ENCODE data around the gene FLYWCH2. TPM values are rescaled to one million over a fixed set of nuclear protein-coding genes. Genes with fewer than 3 reads are reported as not detected.

FLYWCH2 gene
- total and polyA plus RNA-seq, 2 experiments from 2014 or later, result 30.9 to 45.0 TPM

DNA sequence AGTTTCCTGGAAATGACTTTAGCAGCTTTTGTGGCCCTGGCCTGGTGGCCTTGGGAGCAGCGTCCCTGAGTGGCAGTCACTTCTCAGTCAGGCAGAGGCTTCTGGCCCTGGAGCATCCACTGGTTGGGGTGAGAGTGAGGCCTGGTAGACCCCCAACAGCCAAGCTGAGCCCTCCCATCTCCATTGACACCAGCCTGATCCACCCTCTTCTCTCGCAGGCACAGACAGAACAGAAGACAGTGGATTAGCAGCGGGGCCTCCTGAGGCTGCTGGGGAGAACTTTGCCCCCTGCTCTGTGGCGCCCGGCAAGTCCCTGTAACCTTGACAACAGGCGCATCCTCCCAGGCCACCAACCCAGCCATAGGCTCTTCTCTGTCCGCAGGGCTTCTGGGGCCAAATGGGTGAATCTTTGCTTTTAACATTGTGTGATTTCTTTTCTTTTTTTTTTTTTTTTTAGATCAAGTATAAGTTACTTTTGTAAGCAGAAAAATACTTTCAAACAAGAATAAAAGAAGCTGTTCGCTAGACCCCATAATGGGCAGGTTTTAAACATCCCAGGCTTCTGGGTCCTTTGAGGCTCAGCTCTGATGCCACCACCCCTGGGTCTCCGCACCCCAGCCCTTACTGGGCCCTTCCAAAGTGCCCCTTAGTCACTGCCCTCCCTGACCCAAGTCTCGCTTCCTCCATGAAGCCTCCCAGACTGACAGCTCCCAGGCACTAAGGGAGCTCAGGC, 16.0 kb downstream of the FLYWCH2 start:
- H4K20me1 ChIP-seq (replicated peaks; ENCODE audit: insufficient read depth), result no peaks in the 10 kb centered on the region
- no peak for DNase-seq (ENCODE audit: low spot score)
- TF ChIP-seq, protein P1, sequence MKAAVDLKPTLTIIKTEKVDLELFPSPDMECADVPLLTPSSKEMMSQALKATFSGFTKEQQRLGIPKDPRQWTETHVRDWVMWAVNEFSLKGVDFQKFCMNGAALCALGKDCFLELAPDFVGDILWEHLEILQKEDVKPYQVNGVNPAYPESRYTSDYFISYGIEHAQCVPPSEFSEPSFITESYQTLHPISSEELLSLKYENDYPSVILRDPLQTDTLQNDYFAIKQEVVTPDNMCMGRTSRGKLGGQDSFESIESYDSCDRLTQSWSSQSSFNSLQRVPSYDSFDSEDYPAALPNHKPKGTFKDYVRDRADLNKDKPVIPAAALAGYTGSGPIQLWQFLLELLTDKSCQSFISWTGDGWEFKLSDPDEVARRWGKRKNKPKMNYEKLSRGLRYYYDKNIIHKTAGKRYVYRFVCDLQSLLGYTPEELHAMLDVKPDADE (IDR thresholded peaks at IDR 0.05), result no peak
- TF ChIP-seq, protein P2, sequence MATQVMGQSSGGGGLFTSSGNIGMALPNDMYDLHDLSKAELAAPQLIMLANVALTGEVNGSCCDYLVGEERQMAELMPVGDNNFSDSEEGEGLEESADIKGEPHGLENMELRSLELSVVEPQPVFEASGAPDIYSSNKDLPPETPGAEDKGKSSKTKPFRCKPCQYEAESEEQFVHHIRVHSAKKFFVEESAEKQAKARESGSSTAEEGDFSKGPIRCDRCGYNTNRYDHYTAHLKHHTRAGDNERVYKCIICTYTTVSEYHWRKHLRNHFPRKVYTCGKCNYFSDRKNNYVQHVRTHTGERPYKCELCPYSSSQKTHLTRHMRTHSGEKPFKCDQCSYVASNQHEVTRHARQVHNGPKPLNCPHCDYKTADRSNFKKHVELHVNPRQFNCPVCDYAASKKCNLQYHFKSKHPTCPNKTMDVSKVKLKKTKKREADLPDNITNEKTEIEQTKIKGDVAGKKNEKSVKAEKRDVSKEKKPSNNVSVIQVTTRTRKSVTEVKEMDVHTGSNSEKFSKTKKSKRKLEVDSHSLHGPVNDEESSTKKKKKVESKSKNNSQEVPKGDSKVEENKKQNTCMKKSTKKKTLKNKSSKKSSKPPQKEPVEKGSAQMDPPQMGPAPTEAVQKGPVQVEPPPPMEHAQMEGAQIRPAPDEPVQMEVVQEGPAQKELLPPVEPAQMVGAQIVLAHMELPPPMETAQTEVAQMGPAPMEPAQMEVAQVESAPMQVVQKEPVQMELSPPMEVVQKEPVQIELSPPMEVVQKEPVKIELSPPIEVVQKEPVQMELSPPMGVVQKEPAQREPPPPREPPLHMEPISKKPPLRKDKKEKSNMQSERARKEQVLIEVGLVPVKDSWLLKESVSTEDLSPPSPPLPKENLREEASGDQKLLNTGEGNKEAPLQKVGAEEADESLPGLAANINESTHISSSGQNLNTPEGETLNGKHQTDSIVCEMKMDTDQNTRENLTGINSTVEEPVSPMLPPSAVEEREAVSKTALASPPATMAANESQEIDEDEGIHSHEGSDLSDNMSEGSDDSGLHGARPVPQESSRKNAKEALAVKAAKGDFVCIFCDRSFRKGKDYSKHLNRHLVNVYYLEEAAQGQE (IDR thresholded peaks at IDR 0.05; ENCODE audit: unreplicated experiment), result no peak
- TF ChIP-seq, protein P3, sequence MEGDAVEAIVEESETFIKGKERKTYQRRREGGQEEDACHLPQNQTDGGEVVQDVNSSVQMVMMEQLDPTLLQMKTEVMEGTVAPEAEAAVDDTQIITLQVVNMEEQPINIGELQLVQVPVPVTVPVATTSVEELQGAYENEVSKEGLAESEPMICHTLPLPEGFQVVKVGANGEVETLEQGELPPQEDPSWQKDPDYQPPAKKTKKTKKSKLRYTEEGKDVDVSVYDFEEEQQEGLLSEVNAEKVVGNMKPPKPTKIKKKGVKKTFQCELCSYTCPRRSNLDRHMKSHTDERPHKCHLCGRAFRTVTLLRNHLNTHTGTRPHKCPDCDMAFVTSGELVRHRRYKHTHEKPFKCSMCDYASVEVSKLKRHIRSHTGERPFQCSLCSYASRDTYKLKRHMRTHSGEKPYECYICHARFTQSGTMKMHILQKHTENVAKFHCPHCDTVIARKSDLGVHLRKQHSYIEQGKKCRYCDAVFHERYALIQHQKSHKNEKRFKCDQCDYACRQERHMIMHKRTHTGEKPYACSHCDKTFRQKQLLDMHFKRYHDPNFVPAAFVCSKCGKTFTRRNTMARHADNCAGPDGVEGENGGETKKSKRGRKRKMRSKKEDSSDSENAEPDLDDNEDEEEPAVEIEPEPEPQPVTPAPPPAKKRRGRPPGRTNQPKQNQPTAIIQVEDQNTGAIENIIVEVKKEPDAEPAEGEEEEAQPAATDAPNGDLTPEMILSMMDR (conservative IDR thresholded peaks at IDR 0.05; ENCODE audit: low read depth in 2 of 2), result no peak
- TF ChIP-seq, protein P4, sequence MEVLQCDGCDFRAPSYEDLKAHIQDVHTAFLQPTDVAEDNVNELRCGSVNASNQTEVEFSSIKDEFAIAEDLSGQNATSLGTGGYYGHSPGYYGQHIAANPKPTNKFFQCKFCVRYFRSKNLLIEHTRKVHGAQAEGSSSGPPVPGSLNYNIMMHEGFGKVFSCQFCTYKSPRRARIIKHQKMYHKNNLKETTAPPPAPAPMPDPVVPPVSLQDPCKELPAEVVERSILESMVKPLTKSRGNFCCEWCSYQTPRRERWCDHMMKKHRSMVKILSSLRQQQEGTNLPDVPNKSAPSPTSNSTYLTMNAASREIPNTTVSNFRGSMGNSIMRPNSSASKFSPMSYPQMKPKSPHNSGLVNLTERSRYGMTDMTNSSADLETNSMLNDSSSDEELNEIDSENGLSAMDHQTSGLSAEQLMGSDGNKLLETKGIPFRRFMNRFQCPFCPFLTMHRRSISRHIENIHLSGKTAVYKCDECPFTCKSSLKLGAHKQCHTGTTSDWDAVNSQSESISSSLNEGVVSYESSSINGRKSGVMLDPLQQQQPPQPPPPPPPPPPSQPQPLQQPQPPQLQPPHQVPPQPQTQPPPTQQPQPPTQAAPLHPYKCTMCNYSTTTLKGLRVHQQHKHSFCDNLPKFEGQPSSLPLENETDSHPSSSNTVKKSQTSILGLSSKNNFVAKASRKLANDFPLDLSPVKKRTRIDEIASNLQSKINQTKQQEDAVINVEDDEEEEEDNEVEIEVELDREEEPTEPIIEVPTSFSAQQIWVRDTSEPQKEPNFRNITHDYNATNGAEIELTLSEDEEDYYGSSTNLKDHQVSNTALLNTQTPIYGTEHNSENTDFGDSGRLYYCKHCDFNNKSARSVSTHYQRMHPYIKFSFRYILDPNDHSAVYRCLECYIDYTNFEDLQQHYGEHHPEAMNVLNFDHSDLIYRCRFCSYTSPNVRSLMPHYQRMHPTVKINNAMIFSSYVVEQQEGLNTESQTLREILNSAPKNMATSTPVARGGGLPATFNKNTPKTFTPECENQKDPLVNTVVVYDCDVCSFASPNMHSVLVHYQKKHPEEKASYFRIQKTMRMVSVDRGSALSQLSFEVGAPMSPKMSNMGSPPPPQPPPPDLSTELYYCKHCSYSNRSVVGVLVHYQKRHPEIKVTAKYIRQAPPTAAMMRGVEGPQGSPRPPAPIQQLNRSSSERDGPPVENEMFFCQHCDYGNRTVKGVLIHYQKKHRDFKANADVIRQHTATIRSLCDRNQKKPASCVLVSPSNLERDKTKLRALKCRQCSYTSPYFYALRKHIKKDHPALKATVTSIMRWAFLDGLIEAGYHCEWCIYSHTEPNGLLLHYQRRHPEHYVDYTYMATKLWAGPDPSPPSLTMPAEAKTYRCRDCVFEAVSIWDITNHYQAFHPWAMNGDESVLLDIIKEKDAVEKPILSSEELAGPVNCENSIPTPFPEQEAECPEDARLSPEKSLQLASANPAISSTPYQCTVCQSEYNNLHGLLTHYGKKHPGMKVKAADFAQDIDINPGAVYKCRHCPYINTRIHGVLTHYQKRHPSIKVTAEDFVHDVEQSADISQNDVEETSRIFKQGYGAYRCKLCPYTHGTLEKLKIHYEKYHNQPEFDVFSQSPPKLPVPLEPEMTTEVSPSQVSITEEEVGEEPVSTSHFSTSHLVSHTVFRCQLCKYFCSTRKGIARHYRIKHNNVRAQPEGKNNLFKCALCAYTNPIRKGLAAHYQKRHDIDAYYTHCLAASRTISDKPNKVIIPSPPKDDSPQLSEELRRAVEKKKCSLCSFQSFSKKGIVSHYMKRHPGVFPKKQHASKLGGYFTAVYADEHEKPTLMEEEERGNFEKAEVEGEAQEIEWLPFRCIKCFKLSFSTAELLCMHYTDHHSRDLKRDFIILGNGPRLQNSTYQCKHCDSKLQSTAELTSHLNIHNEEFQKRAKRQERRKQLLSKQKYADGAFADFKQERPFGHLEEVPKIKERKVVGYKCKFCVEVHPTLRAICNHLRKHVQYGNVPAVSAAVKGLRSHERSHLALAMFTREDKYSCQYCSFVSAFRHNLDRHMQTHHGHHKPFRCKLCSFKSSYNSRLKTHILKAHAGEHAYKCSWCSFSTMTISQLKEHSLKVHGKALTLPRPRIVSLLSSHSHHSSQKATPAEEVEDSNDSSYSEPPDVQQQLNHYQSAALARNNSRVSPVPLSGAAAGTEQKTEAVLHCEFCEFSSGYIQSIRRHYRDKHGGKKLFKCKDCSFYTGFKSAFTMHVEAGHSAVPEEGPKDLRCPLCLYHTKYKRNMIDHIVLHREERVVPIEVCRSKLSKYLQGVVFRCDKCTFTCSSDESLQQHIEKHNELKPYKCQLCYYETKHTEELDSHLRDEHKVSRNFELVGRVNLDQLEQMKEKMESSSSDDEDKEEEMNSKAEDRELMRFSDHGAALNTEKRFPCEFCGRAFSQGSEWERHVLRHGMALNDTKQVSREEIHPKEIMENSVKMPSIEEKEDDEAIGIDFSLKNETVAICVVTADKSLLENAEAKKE (CRISPR knock-in tag; IDR thresholded peaks at IDR 0.05), result no peak
- no peak for TF ChIP-seq JUNB (IDR thresholded peaks at IDR 0.05; ENCODE audit: unreplicated experiment)
- TF ChIP-seq ZNF114 (CRISPR knock-in tag; IDR thresholded peaks at IDR 0.05), result no peak
- TF ChIP-seq ZNF331 (CRISPR knock-in tag; IDR thresholded peaks at IDR 0.05; ENCODE audit: low read depth), result no peak
- no peak for TF ChIP-seq NANOG (IDR thresholded peaks at IDR 0.05; ENCODE audit: borderline replicate concordance)
- TF ChIP-seq EZH2phosphoT487 (IDR thresholded peaks at IDR 0.05; ENCODE audit: unreplicated experiment), result no peak
- no peak for TF ChIP-seq POLR2AphosphoS5 (IDR thresholded peaks at IDR 0.05; ENCODE audit: low read depth)
- no peak for TF ChIP-seq EZH2 (IDR thresholded peaks at IDR 0.05; ENCODE audit: low read depth, unreplicated experiment)
- no peak for TF ChIP-seq STAT1 (IDR thresholded peaks at IDR 0.05; ENCODE audit: unreplicated experiment)
- TF ChIP-seq CREB1 (CRISPR knock-in tag; IDR thresholded peaks at IDR 0.05; ENCODE audit: low read depth), result no peak
- Mint-ChIP-seq H3K27me3 (ENCODE audit: insufficient read depth, low read depth, poor library complexity) (peaks cover 14% of the 10 kb centered on the region), H3K9me3 (no peaks in the 10 kb centered on the region), H3K27ac (no peak overlapping the region), H3K36me3 (ENCODE audit: low read depth) (no peaks in the 10 kb centered on the region; the same call in 2 of the 3 replicates), H3K4me3 (no peak overlapping the region), H3K4me1 (peaks cover 3% of the 10 kb centered on the region; the same call in 2 of the 3 replicates)
- H3K4me1 ChIP-seq (ENCODE audit: insufficient read depth), result no peaks in the 10 kb centered on the region; the same call in 1 of the 2 replicates
- 0 out of 2 replicates have a peak, but pooled peaks cover 4% of the 10 kb centered on the region for H3F3A ChIP-seq (replicated peaks; ENCODE audit: low read depth)
- H3K4me2 ChIP-seq, result no peak overlapping the region
- H3K79me2 ChIP-seq (replicated peaks; ENCODE audit: insufficient read depth), result no peaks in the 10 kb centered on the region
- H3K27ac ChIP-seq (ENCODE audit: low read depth), result no peak overlapping the region
- ATAC-seq, result no peak
- H3K9me2 ChIP-seq (ENCODE audit: insufficient read depth), result no peaks in the 10 kb centered on the region
- H3K4me3 ChIP-seq, result no peak overlapping the region
- H3K36me3 ChIP-seq (ENCODE audit: insufficient read depth), result no peaks in the 10 kb centered on the region
- H2AFZ ChIP-seq, result no peak overlapping the region
- H3K27me3 ChIP-seq (ENCODE audit: insufficient read depth), result no peaks in the 10 kb centered on the region
